GM18505 (cell line): Measurements from ENCODE around the gene SHROOM3.

Source experiments
- ATAC-seq: cut with Tn5 transposase; IDR thresholded peaks from one replicate; pipeline ENCODE4 v1.9.1; 2021; ENCODE audit not compliant: unreplicated experiment
- POLR2A ChIP-seq: IDR thresholded peaks from 4 replicates; pipeline ENCODE4 v1.6.1; 2011; ENCODE audit warnings: borderline replicate concordance; ENCODE audit not compliant: insufficient read depth, insufficient read length; ENCODE audit errors: extremely low read depth

SHROOM3 gene

GRCh38 chr4:76458825-76459224 lies 23.8 kb downstream of the SHROOM3 start:
- ATAC-seq: no peak
- no peak for TF ChIP-seq POLR2A

- TF ChIP-seq POLR2A: no peak
- ATAC-seq: no peak
Measured at GRCh38 chr4:76459291-76459723, 24.3 kb downstream of the SHROOM3 start.

GRCh38 chr4:76463568-76463967 lies 28.5 kb downstream of the SHROOM3 start:
- no peak for TF ChIP-seq POLR2A
- no peak for ATAC-seq

- no peak for ATAC-seq
- TF ChIP-seq POLR2A: no peak
Measured at GRCh38 chr4:76470064-76470463, 35.0 kb downstream of the SHROOM3 start.

GRCh38 chr4:76470532-76470931 lies 35.5 kb downstream of the SHROOM3 start:
- no peak for ATAC-seq
- TF ChIP-seq POLR2A: no peak

- no peak for TF ChIP-seq POLR2A
- no peak for ATAC-seq
Measured at GRCh38 chr4:76476571-76476970, 41.5 kb downstream of the SHROOM3 start.

GRCh38 chr4:76484654-76485053 lies 49.6 kb downstream of the SHROOM3 start:
- ATAC-seq: no peak
- TF ChIP-seq POLR2A: no peak

- ATAC-seq: no peak
- no peak for TF ChIP-seq POLR2A
Measured at GRCh38 chr4:76485450-76485849, 50.4 kb downstream of the SHROOM3 start.

GRCh38 chr4:76486588-76487276 lies 51.7 kb downstream of the SHROOM3 start:
- TF ChIP-seq POLR2A: no peak
- no peak for ATAC-seq

GRCh38 chr4:76487621-76488020 lies 52.6 kb downstream of the SHROOM3 start:
- TF ChIP-seq POLR2A: no peak
- no peak for ATAC-seq

GRCh38 chr4:76488455-76488854 lies 53.4 kb downstream of the SHROOM3 start:
- no peak for ATAC-seq
- TF ChIP-seq POLR2A: no peak

GRCh38 chr4:76488888-76489685 lies 54.1 kb downstream of the SHROOM3 start:
- no peak for ATAC-seq

GRCh38 chr4:76489686-76490161 lies 54.7 kb downstream of the SHROOM3 start:
- TF ChIP-seq POLR2A: no peak
- ATAC-seq: no peak

More at GRCh38 chr4:76488888-76489685, 54.1 kb downstream of the SHROOM3 start:
- no peak for TF ChIP-seq POLR2A

GRCh38 chr4:76492055-76492454 lies 57.0 kb downstream of the SHROOM3 start:
- ATAC-seq: no peak
- TF ChIP-seq POLR2A: no peak

GRCh38 chr4:76494243-76494642 lies 59.2 kb downstream of the SHROOM3 start:
- ATAC-seq: no peak
- TF ChIP-seq POLR2A: no peak
